Activated T-cell treated with anti-CD3 and anti-CD28 coated beads, Interleukin-2, amount 50 U/mL, for 4 hours (primary cell): ENCODE measurements around the gene RFX5. TPM values are rescaled to one million over a fixed set of nuclear protein-coding genes. Genes with fewer than 3 reads are reported as not detected.
"Not testable (repeated sequence)": the region's sequence is repeated elsewhere in the genome, so short reads cannot be mapped to it uniquely, and the experiment has no call there.

Source experiments
- ATAC-seq, 2 donors: fragments of 200-7000 bp; cut with Tn5 transposase; one replicate each; pipeline ENCODE4 v1.10.0; 2021
- DNase-seq: peaks from one replicate; pipeline ENCODE4 v3.0.0-alpha.2; 2020
- H3K27me3 Mint-ChIP-seq: one replicate; pipeline ENCODE4 v1.8.0; 2021; ENCODE audit warnings: low read depth, mixed read lengths
- H3K36me3 Mint-ChIP-seq: one replicate; pipeline ENCODE4 v1.8.0; 2022; ENCODE audit warnings: mixed read lengths; ENCODE audit not compliant: insufficient read depth
- H3K4me1 Mint-ChIP-seq: one replicate; pipeline ENCODE4 v1.8.0; 2021; ENCODE audit warnings: low read depth, mixed read lengths
- H3K4me3 Mint-ChIP-seq: one replicate; pipeline ENCODE4 v1.8.0; 2021; ENCODE audit warnings: mild to moderate bottlenecking, moderate library complexity, mixed read lengths
- H3K9me3 Mint-ChIP-seq: one replicate; pipeline ENCODE4 v1.8.0; 2021; ENCODE audit warnings: mixed read lengths
- total RNA-seq, 3 donors: library from RNA; stranded (reverse); gene quantifications; one replicate each; pipeline ENCODE4 v1.2.1, GENCODE V29; 2021

The RFX5 gene
- total RNA-seq, result 10 to 100 TPM; 48.7 to 58.6 (median 50.9) TPM

GRCh38 chr1:151346769-151347522 is at the start of gene RFX5:
TSS of gene RFX5 (minus strand) at chr1:151347252. CDS start at chr1:151346320, 932 bp downstream.
- Mint-ChIP-seq H3K27me3 (no peaks in the 10 kb centered on the region), H3K9me3 (no peaks in the 10 kb centered on the region), H3K4me1 (peaks cover 37% of the 10 kb centered on the region), H3K36me3 (peaks cover 19% of the 10 kb centered on the region), H3K4me3 (peak within 1 kb of the TSS; percentile 94)
- DNase-seq, result peak; percentile 89
- ATAC-seq, result peak; percentile 97 to 98

- Mint-ChIP-seq H3K4me1 (peaks cover 18% of the 10 kb centered on the region), H3K36me3 (peaks cover 15% of the 10 kb centered on the region)
- ATAC-seq, H3K4me3 Mint-ChIP-seq, DNase-seq, H3K27me3 Mint-ChIP-seq, H3K9me3 Mint-ChIP-seq: not testable (repeated sequence)
These were observed 49.2 kb upstream of the RFX5 start for GRCh38 chr1:151396265-151396664.

GRCh38 chr1:151393583-151393982 is 46.5 kb upstream of the RFX5 start:
- no peaks in the 10 kb centered on the region for H3K27me3 Mint-ChIP-seq
- no peaks in the 10 kb centered on the region for H3K9me3 Mint-ChIP-seq
- ATAC-seq (no peak), DNase-seq (no peak)
- no peaks in the 10 kb centered on the region for H3K36me3 Mint-ChIP-seq
- H3K4me1 Mint-ChIP-seq, result no peaks in the 10 kb centered on the region
- no peak overlapping the region for H3K4me3 Mint-ChIP-seq

- ATAC-seq, result no peak
- no peaks in the 10 kb centered on the region for H3K36me3 Mint-ChIP-seq
These were observed 44.1 kb upstream of the RFX5 start for GRCh38 chr1:151391079-151391563.

GRCh38 chr1:151390221-151391078 is 43.4 kb upstream of the RFX5 start:
- DNase-seq, H3K36me3 Mint-ChIP-seq, H3K4me1 Mint-ChIP-seq, ATAC-seq, H3K9me3 Mint-ChIP-seq, H3K27me3 Mint-ChIP-seq, H3K4me3 Mint-ChIP-seq: not testable (repeated sequence)

More at GRCh38 chr1:151391079-151391563, 44.1 kb upstream of the RFX5 start:
- Mint-ChIP-seq H3K9me3 (no peaks in the 10 kb centered on the region), H3K4me1 (no peaks in the 10 kb centered on the region), H3K4me3 (no peak overlapping the region), H3K27me3 (no peaks in the 10 kb centered on the region)
- DNase-seq, result no peak

GRCh38 chr1:151386002-151386401 is 39.0 kb upstream of the RFX5 start:
- H3K4me3 Mint-ChIP-seq, result no peak overlapping the region

GRCh38 chr1:151384584-151384983 is 37.5 kb upstream of the RFX5 start:
- Mint-ChIP-seq H3K9me3 (no peaks in the 10 kb centered on the region), H3K36me3 (no peaks in the 10 kb centered on the region), H3K27me3 (no peaks in the 10 kb centered on the region), H3K4me1 (no peaks in the 10 kb centered on the region), H3K4me3 (no peak overlapping the region)
- ATAC-seq (no peak), DNase-seq (no peak)

More at GRCh38 chr1:151386002-151386401, 39.0 kb upstream of the RFX5 start:
- Mint-ChIP-seq H3K36me3 (no peaks in the 10 kb centered on the region), H3K4me1 (no peaks in the 10 kb centered on the region), H3K9me3 (no peaks in the 10 kb centered on the region), H3K27me3 (no peaks in the 10 kb centered on the region)
- no peak for DNase-seq
- no peak for ATAC-seq

GRCh38 chr1:151377150-151377884 is 30.3 kb upstream of the RFX5 start:
- Mint-ChIP-seq H3K27me3 (peaks cover 6% of the 10 kb centered on the region), H3K9me3 (no peaks in the 10 kb centered on the region), H3K4me1 (no peaks in the 10 kb centered on the region), H3K36me3 (no peaks in the 10 kb centered on the region), H3K4me3 (no peak overlapping the region)
- no peak for DNase-seq
- no peak for ATAC-seq

GRCh38 chr1:151373196-151373595 is 26.1 kb upstream of the RFX5 start:
- Mint-ChIP-seq H3K27me3 (peaks cover 6% of the 10 kb centered on the region), H3K4me3 (no peak overlapping the region), H3K4me1 (no peaks in the 10 kb centered on the region), H3K36me3 (no peaks in the 10 kb centered on the region), H3K9me3 (no peaks in the 10 kb centered on the region)
- no peak for ATAC-seq
- DNase-seq, result no peak

GRCh38 chr1:151372058-151372934 is 25.2 kb upstream of the RFX5 start, which contains the start of gene SELENBP1:
TSS of gene SELENBP1 (minus strand) at chr1:151372705. CDS start at chr1:151372641, 64 bp downstream.
- Mint-ChIP-seq H3K4me3 (no peak within 1 kb of the TSS), H3K9me3 (no peaks in the 10 kb centered on the region), H3K36me3 (no peaks in the 10 kb centered on the region), H3K4me1 (no peaks in the 10 kb centered on the region), H3K27me3 (peaks cover 6% of the 10 kb centered on the region)
- no peak for DNase-seq
- no peak for ATAC-seq

GRCh38 chr1:151371370-151372057 is 24.5 kb upstream of the RFX5 start:
- Mint-ChIP-seq H3K4me1 (no peaks in the 10 kb centered on the region), H3K36me3 (no peaks in the 10 kb centered on the region), H3K27me3 (peaks cover 6% of the 10 kb centered on the region), H3K4me3 (no peak overlapping the region), H3K9me3 (no peaks in the 10 kb centered on the region)
- no peak for ATAC-seq
- no peak for DNase-seq

- no peak overlapping the region for H3K4me3 Mint-ChIP-seq
- no peak for DNase-seq
- ATAC-seq, result no peak
- no peaks in the 10 kb centered on the region for H3K36me3 Mint-ChIP-seq
- no peaks in the 10 kb centered on the region for H3K9me3 Mint-ChIP-seq
- no peaks in the 10 kb centered on the region for H3K4me1 Mint-ChIP-seq
- peaks cover 4% of the 10 kb centered on the region for H3K27me3 Mint-ChIP-seq
These were observed 23.3 kb upstream of the RFX5 start for GRCh38 chr1:151370211-151370911.
